ENCODE results near the gene LSMEM2. TPM values are rescaled to one million over a fixed set of nuclear protein-coding genes. Genes with fewer than 3 reads are reported as not detected.

The LSMEM2 gene
- total RNA-seq, 2 donors from 2014 or later, result not detected

- intact Hi-C loops (cut with DNase I), result no loop called here
- no peak for TF ChIP-seq CTCF (IDR thresholded peaks at IDR 0.05)
- Histone ChIP-seq H3K9me3 (no peaks in the 10 kb centered on the region), H3K4me3 (no peak overlapping the region), H3K27ac (no peak overlapping the region), H3K9ac (ENCODE audit: low read depth in 2 of 2, low read length in 2 of 2) (no peak overlapping the region), H3K4me1 (peaks cover 8% of the 10 kb centered on the region), H3K27me3 (no peaks in the 10 kb centered on the region), H3K36me3 (no peaks in the 10 kb centered on the region)
- DNase-seq, result no peak
Observed at GRCh38 chr3:50286322-50287227, 7.7 kb downstream of the LSMEM2 start.

- no peak for DNase-seq
- no peak overlapping the region for H3K9ac ChIP-seq (ENCODE audit: low read depth in 2 of 2, low read length in 2 of 2)
- no peaks in the 10 kb centered on the region for H3K27me3 ChIP-seq
- intact Hi-C loops (cut with DNase I), result no loop called here
- no peaks in the 10 kb centered on the region for H3K36me3 ChIP-seq
- no peak overlapping the region for H3K4me3 ChIP-seq
- no peak for TF ChIP-seq CTCF (IDR thresholded peaks at IDR 0.05)
- H3K4me1 ChIP-seq, result peaks cover 8% of the 10 kb centered on the region
- no peak overlapping the region for H3K27ac ChIP-seq
- H3K9me3 ChIP-seq, result no peaks in the 10 kb centered on the region
Observed at GRCh38 chr3:50287262-50287661, 8.4 kb downstream of the LSMEM2 start.

- no peak overlapping the region for H3K4me3 ChIP-seq
- H3K9ac ChIP-seq (ENCODE audit: low read depth in 2 of 2, low read length in 2 of 2), result no peak overlapping the region
- H3K36me3 ChIP-seq, result no peaks in the 10 kb centered on the region
- H3K4me1 ChIP-seq, result peaks cover 8% of the 10 kb centered on the region
- H3K27me3 ChIP-seq, result no peaks in the 10 kb centered on the region
- no peak for DNase-seq
- intact Hi-C loops (cut with DNase I), result no loop called here
- H3K9me3 ChIP-seq, result no peaks in the 10 kb centered on the region
- no peak for TF ChIP-seq CTCF (IDR thresholded peaks at IDR 0.05)
- no peak overlapping the region for H3K27ac ChIP-seq
Observed at GRCh38 chr3:50288387-50289007, 9.6 kb downstream of the LSMEM2 start.

- DNase-seq, result no peak
- Histone ChIP-seq H3K9me3 (no peaks in the 10 kb centered on the region), H3K27ac (no peak overlapping the region), H3K9ac (ENCODE audit: low read depth in 2 of 2, low read length in 2 of 2) (no peak overlapping the region), H3K36me3 (no peaks in the 10 kb centered on the region), H3K27me3 (no peaks in the 10 kb centered on the region), H3K4me1 (peaks cover 8% of the 10 kb centered on the region), H3K4me3 (no peak overlapping the region)
- intact Hi-C loops (cut with DNase I), result no loop called here
- no peak for TF ChIP-seq CTCF (IDR thresholded peaks at IDR 0.05)
Observed at GRCh38 chr3:50289130-50289529, 10.2 kb downstream of the LSMEM2 start.

- Histone ChIP-seq H3K4me1 (peaks cover 8% of the 10 kb centered on the region), H3K36me3 (no peaks in the 10 kb centered on the region), H3K9me3 (no peaks in the 10 kb centered on the region), H3K27ac (no peak overlapping the region), H3K9ac (ENCODE audit: low read depth in 2 of 2, low read length in 2 of 2) (no peak overlapping the region), H3K4me3 (no peak overlapping the region), H3K27me3 (no peaks in the 10 kb centered on the region)
- DNase-seq, result peak; percentile 31
- no peak for TF ChIP-seq CTCF (IDR thresholded peaks at IDR 0.05)
- intact Hi-C loops (cut with DNase I), result no loop called here
Observed at GRCh38 chr3:50290161-50290641, 11.3 kb downstream of the LSMEM2 start.
